Coronary artery (tissue), 2 donors: ENCODE measurements around the gene RAD51B.
"Not testable (repeated sequence)": the region's sequence is repeated elsewhere in the genome, so short reads cannot be mapped to it uniquely, and the experiment has no call there.

Experiments used
- DNase-seq: peaks from one replicate; pipeline ENCODE4 v3.0.0-alpha.2; 2017; ENCODE audit warnings: low spot score
- H3K27ac ChIP-seq, 2 donors: fragments of 200-600 bp; sonication (generic); one replicate each; pipeline ENCODE4 v1.5.1; 2016 to 2019
- H3K4me3 ChIP-seq: fragments of 200-600 bp; sonication (generic); 2 replicates; pipeline ENCODE4 v1.5.1; 2016; ENCODE audit warnings: mild to moderate bottlenecking, moderate library complexity
- CTCF ChIP-seq: fragments of 200-600 bp; sonication (generic); IDR thresholded peaks from one replicate; pipeline ENCODE4 v1.5.1; 2019; ENCODE audit warnings: antibody characterized with exemption

Gene RAD51B

DNA sequence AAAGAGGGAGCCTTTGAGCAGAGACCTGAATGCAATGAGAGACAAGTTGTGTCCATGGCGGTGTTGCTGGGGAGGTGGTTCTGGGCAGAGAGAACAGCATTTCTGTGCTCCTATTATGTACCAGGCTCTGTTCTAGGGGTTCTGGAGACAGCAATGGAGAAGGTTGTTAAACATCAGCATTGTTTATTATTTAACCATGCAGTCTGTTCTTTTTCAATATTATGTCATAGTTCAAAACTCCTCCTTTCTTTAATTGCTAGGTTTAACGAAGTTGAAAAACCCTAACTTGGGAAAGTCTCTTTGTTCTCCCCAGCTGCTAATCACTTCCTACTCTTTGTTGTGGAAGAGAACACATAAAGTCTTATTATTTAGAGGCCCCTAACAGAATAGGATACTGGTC, 279.3 kb downstream of the RAD51B start:
- Histone ChIP-seq H3K4me3 (no peak overlapping the region), H3K27ac (peak overlapping the region; percentile 13 to 51)
- DNase-seq: no peak
- TF ChIP-seq CTCF: no peak

DNA sequence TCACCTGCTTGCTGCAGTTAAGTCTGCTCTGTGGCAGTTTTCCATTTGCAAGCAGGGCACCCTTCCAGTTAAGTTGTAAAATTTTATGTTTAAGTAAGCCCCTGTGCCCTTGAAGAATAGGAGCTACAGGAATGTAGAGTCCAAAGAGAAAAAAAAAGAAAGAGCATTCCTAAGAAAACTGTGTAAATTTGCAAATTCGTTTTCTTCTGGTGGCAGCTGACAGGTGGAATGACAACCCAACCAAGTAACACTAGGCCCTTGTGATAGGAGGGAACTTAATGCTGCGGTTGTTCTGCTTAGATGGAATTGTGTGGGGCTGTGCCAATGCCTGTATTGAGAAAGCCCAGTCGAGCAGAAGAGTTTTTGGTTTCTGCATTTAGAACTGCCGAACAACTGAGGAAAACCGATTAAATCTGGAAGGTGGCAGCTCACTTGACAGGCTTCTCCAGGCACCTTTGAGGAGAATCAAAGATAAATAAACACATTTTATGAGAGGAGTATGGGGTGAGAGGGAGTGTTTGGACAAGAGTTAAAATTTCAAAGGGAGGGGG, 280.0 kb downstream of the RAD51B start:
- TF ChIP-seq CTCF: no peak
- no peak for DNase-seq
- Histone ChIP-seq H3K4me3 (no peak overlapping the region), H3K27ac (peak overlapping the region; percentile 51 to 67)

- not testable (repeated sequence) for H3K4me3 ChIP-seq, H3K27ac ChIP-seq, DNase-seq
Observed at GRCh38 chr14:68101715-68102301, 282.2 kb downstream of the RAD51B start.

- no peak for DNase-seq
- H3K4me3 ChIP-seq: no peak overlapping the region
- TF ChIP-seq CTCF: no peak
- peak overlapping the region; percentile 26 to 53 for H3K27ac ChIP-seq
Observed at GRCh38 chr14:68103853-68104252, 284.3 kb downstream of the RAD51B start.

DNA sequence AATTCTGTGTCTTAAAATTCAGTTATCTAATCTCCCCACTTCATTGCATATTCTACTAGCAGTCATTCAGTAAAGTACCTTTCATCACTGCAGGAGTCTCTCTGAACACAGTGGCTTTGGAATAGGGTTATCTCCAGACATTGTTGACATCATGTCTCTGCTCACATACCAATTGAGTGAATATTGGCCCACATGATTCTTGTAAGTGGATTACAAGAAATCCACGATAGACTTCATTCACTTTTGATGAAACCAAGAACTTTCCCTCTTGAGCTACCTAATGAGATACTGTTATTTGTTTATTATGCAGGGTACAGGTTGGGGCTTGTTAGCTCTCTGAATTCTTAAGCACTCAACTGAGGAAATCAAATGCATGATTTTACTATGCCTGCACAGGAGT, 284.9 kb downstream of the RAD51B start:
- Histone ChIP-seq H3K27ac (peak overlapping the region; percentile 26 to 53), H3K4me3 (no peak overlapping the region)
- DNase-seq: no peak
- TF ChIP-seq CTCF: no peak

GRCh38 chr14:68105816-68106215, 286.2 kb downstream of the RAD51B start:
- TF ChIP-seq CTCF: no peak
- H3K4me3 ChIP-seq: no peak overlapping the region
- no peak for DNase-seq
- no peak overlapping the region for H3K27ac ChIP-seq

DNA sequence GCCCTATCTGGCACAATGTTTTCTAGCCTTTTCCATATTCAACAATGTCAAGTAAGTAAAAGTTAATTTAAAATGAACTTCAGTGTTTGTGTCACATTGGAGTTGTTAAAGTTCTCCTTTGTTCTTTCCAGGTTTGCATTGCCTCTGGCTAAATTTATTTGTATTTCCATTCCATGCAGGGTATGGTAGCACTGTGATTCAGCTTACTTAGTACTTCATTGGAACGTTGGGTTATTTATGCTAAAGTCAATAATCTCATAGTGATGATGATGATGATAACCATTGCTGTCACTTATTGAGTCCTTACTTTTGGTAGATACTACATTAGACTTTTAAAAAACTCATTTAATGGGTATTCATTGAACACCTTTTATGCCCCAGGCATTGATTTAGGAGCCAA, 286.9 kb downstream of the RAD51B start:
- Histone ChIP-seq H3K4me3 (no peak overlapping the region), H3K27ac (no peak overlapping the region)
- DNase-seq: no peak
- TF ChIP-seq CTCF: no peak
